Measurements from ENCODE around the gene KRTAP13-3.

The KRTAP13-3 gene

GRCh38 chr21:30408782-30409494 lies 16.8 kb downstream of the KRTAP13-3 start:
- TF ChIP-seq CTCF (IDR thresholded peaks at IDR 0.05) = no peak
- no peak for DNase-seq (ENCODE audit: low spot score)
- Histone ChIP-seq H3K27ac (no peak overlapping the region), H3K4me3 (peak overlapping the region; percentile 16)

GRCh38 chr21:30395731-30396130 lies 30.0 kb downstream of the KRTAP13-3 start, which contains the start of gene KRTAP13-1:
Gene KRTAP13-1 (plus strand): TSS chr21:30396031. CDS start chr21:30396087, 56 bp downstream.
- no peak within 1 kb of the TSS for H3K4me3 ChIP-seq
- TF ChIP-seq CTCF (IDR thresholded peaks at IDR 0.05) = no peak
- DNase-seq (ENCODE audit: low spot score) = no peak
- no peak within 1 kb of the TSS for H3K27ac ChIP-seq

- H3K27ac ChIP-seq = no peak overlapping the region
- no peak for DNase-seq (ENCODE audit: low spot score)
- no peak overlapping the region for H3K4me3 ChIP-seq
- no peak for TF ChIP-seq CTCF (IDR thresholded peaks at IDR 0.05)
Measured at GRCh38 chr21:30391492-30392025, 34.2 kb downstream of the KRTAP13-3 start.

GRCh38 chr21:30382201-30382600 lies 43.5 kb downstream of the KRTAP13-3 start:
- no peak overlapping the region for H3K27ac ChIP-seq
- DNase-seq (ENCODE audit: low spot score) = no peak
- no peak overlapping the region for H3K4me3 ChIP-seq
- TF ChIP-seq CTCF (IDR thresholded peaks at IDR 0.05) = no peak
